HepG2 (cell line): ENCODE measurements around the gene RABL2A. TPM values are rescaled to one million over a fixed set of nuclear protein-coding genes. Genes with fewer than 3 reads are reported as not detected.

Source experiments
- DNMT1 ChIP-seq: sonication (generic); formaldehyde crosslinking; IDR thresholded peaks from 2 replicates; pipeline ENCODE4 v1.5.1; 2020; ENCODE audit warnings: mild to moderate bottlenecking, missing genetic modification reagents
- HMG20A ChIP-seq: IDR thresholded peaks from 2 replicates; pipeline ENCODE4 v1.6.1; 2016; ENCODE audit warnings: borderline replicate concordance
- IRF2 ChIP-seq: IDR thresholded peaks from 2 replicates; pipeline ENCODE4 v1.6.1; 2018; ENCODE audit warnings: missing genetic modification reagents, missing compliant biosample characterization
- ISL2 ChIP-seq: sonication (generic); formaldehyde crosslinking; IDR thresholded peaks from 2 replicates; pipeline ENCODE4 v1.5.0; 2020; ENCODE audit warnings: missing genetic modification reagents
- KDM4B ChIP-seq: sonication (generic); formaldehyde crosslinking; IDR thresholded peaks from 2 replicates; pipeline ENCODE4 v1.4.0; 2020; ENCODE audit warnings: missing genetic modification reagents
- MEIS2 ChIP-seq: sonication (generic); formaldehyde crosslinking; IDR thresholded peaks from 2 replicates; pipeline ENCODE4 v1.9.0; 2021; ENCODE audit warnings: mild to moderate bottlenecking, missing genetic modification reagents
- MXI1 ChIP-seq: IDR thresholded peaks from 3 replicates; pipeline ENCODE4 v1.6.1; 2012; ENCODE audit warnings: low read depth, low read length, inconsistent platforms, borderline replicate concordance
- NAIF1 ChIP-seq: sonication (generic); formaldehyde crosslinking; IDR thresholded peaks from 2 replicates; pipeline ENCODE4 v1.5.0; 2020; ENCODE audit warnings: mild to moderate bottlenecking, missing genetic modification reagents, borderline replicate concordance
- NR2F1 ChIP-seq, 2 experiments: fragments of 450-650 bp in 1 of 2; formaldehyde crosslinking in 1 of 2; IDR thresholded peaks; 2 replicates each; pipeline versions ENCODE4 v1.5.0 to v1.6.1; 2016 to 2020; ENCODE audit warnings: mild to moderate bottlenecking in 1 of 2, missing compliant biosample characterization in 1 of 2, missing genetic modification reagents in 1 of 2, moderate library complexity in 1 of 2
- SMC3 ChIP-seq: IDR thresholded peaks from 2 replicates; pipeline ENCODE4 v1.6.1; 2011; ENCODE audit warnings: low read length, improper control_type of control experiment
- SP140L ChIP-seq: sonication (generic); formaldehyde crosslinking; IDR thresholded peaks from 2 replicates; pipeline ENCODE4 v1.4.0; 2020; ENCODE audit warnings: missing genetic modification reagents, borderline replicate concordance
- TSC22D2 ChIP-seq: sonication (generic); formaldehyde crosslinking; IDR thresholded peaks from 2 replicates; pipeline ENCODE4 v1.5.1; 2020; ENCODE audit warnings: missing genetic modification reagents, mild to moderate bottlenecking, borderline replicate concordance
- ZMYM3 ChIP-seq: sonication (generic); formaldehyde crosslinking; IDR thresholded peaks from 2 replicates; pipeline ENCODE4 v1.5.1; 2020; ENCODE audit warnings: mild to moderate bottlenecking, missing genetic modification reagents
- ZNF121 ChIP-seq: sonication (generic); formaldehyde crosslinking; IDR thresholded peaks from 2 replicates; pipeline ENCODE4 v1.5.0; 2020; ENCODE audit warnings: mild to moderate bottlenecking, missing genetic modification reagents
- ZNF124 ChIP-seq: sonication (generic); formaldehyde crosslinking; IDR thresholded peaks from 2 replicates; pipeline ENCODE4 v1.4.0; 2020; ENCODE audit warnings: missing genetic modification reagents
- ZNF550 ChIP-seq: sonication (generic); formaldehyde crosslinking; IDR thresholded peaks from 2 replicates; pipeline ENCODE4 v1.4.0; 2020; ENCODE audit warnings: mild to moderate bottlenecking, missing genetic modification reagents, borderline replicate concordance
- ZNF556 ChIP-seq: sonication (generic); formaldehyde crosslinking; IDR thresholded peaks from 2 replicates; pipeline ENCODE4 v1.4.0; 2020; ENCODE audit warnings: mild to moderate bottlenecking, missing genetic modification reagents, borderline replicate concordance
- ZNF605 ChIP-seq: sonication (generic); formaldehyde crosslinking; IDR thresholded peaks from 2 replicates; pipeline ENCODE4 v1.8.0; 2022; ENCODE audit warnings: mild to moderate bottlenecking, missing genetic modification reagents
- ZNF616 ChIP-seq: sonication (generic); formaldehyde crosslinking; IDR thresholded peaks from 2 replicates; pipeline ENCODE4 v1.5.0; 2020; ENCODE audit warnings: low read depth, mild to moderate bottlenecking, missing genetic modification reagents
- ZNF772 ChIP-seq: sonication (generic); formaldehyde crosslinking; IDR thresholded peaks from 2 replicates; pipeline ENCODE4 v1.5.0; 2020; ENCODE audit warnings: mild to moderate bottlenecking, missing genetic modification reagents
- polyA plus RNA-seq, 8 experiments: library from polyadenylated mRNA; depleted of rRNA in 3 of 8; stranded (reverse) in 7 of 8; unstranded in 1 of 8; fragments of >200 nt; fragmentation: Illumina TruSeq in 4 of 8; extraction: Trizol in 4 of 8; gene quantifications; 2 replicates each; pipeline versions ENCODE4 v1.2.1 to v1.2.3, GENCODE V29; 2011 to 2016; ENCODE audit warnings: low read depth in 4 of 8, missing spikeins in 1 of 8, mixed read lengths in 1 of 8; ENCODE audit not compliant: insufficient read depth in 1 of 8
- total RNA-seq, 5 experiments: library from RNA; depleted of rRNA; stranded (reverse); fragments of >200 nt; fragmentation: Illumina TruSeq; extraction: Trizol; gene quantifications; 2 replicates each; pipeline ENCODE4 v1.2.3, GENCODE V29; 2016; ENCODE audit warnings: low read depth in 1 of 5
- TF ChIP-seq, protein P1 (sequence below): sonication (generic); formaldehyde crosslinking; IDR thresholded peaks from 2 replicates; pipeline ENCODE4 v1.4.0; 2020; ENCODE audit warnings: missing genetic modification reagents
- TF ChIP-seq, protein P2 (sequence below): sonication (generic); formaldehyde crosslinking; IDR thresholded peaks from 2 replicates; pipeline ENCODE4 v1.5.1; 2020; ENCODE audit warnings: mild to moderate bottlenecking, missing genetic modification reagents, moderate library complexity
- TF ChIP-seq, protein P3 (sequence below): sonication (generic); formaldehyde crosslinking; IDR thresholded peaks from 2 replicates; pipeline ENCODE4 v1.4.0; 2020; ENCODE audit warnings: missing genetic modification reagents, borderline replicate concordance

The RABL2A gene
- total and polyA plus RNA-seq, 2 of the 13 experiments (the other 11 are each of a cell fraction or from before 2014, with no cell fraction given): 9.6 to 13.4 TPM

DNA sequence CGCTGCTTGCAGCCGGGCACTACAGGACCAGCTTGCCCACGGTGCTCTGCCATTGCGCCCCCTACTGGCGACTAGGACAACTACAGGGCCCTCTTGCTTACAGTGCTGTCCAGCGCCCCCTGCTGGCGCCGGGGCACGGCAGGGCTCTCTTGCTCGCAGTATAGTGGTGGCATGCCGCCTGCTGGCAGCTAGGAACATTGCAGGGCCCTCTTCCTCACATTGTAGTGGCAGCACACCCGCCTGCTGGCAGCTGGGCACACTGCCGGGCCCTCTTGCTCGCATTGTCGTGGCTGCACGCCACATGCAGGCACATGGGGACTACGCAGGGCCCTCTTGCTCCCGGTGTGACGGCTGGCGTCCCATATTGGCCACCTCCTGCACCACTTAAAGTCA is 23.0 kb upstream of the RABL2A start (continued):
- TF ChIP-seq ZNF605 (CRISPR knock-in tag) (peak; percentile 50; the same call in 1 of the 2 replicates), ZNF556 (CRISPR knock-in tag) (0 out of 2 replicates have a peak, but pooled peaks have one; percentile 61), NR2F1 (CRISPR knock-in tag; IDR thresholded peaks at IDR 0.05) (peak in 1 of 2 experiments; percentile 44; a peak in 1 of 4 replicates), ZMYM3 (CRISPR knock-in tag) (peak; percentile 70; the same call in 1 of the 2 replicates), ZNF550 (CRISPR knock-in tag) (peak; percentile 93; the same call in 1 of the 2 replicates), HMG20A (CRISPR knock-in tag) (0 out of 2 replicates have a peak, but pooled peaks have one; percentile 35), ZNF124 (CRISPR knock-in tag) (peak; percentile 90), ZNF121 (CRISPR knock-in tag) (peak; percentile 49; the same call in 1 of the 2 replicates), KDM4B (CRISPR knock-in tag) (peak; percentile 88), SP140L (CRISPR knock-in tag) (0 out of 2 replicates have a peak, but pooled peaks have one; percentile 87), MEIS2 (CRISPR knock-in tag) (peak; percentile 81), ZNF772 (CRISPR knock-in tag) (peak; percentile 63; the same call in 1 of the 2 replicates), NAIF1 (CRISPR knock-in tag) (peak; percentile 75; the same call in 1 of the 2 replicates), MXI1 (0 out of 3 replicates have a peak, but pooled peaks have one; percentile 33), ZNF616 (CRISPR knock-in tag) (0 out of 2 replicates have a peak, but pooled peaks have one; percentile 51), DNMT1 (CRISPR knock-in tag) (0 out of 2 replicates have a peak, but pooled peaks have one; percentile 77), TSC22D2 (CRISPR knock-in tag) (peak; percentile 82; the same call in 1 of the 2 replicates), ISL2 (peak; percentile 81), SMC3 (peak; percentile 77), IRF2 (CRISPR knock-in tag) (peak; percentile 87)
- TF ChIP-seq, protein P1, sequence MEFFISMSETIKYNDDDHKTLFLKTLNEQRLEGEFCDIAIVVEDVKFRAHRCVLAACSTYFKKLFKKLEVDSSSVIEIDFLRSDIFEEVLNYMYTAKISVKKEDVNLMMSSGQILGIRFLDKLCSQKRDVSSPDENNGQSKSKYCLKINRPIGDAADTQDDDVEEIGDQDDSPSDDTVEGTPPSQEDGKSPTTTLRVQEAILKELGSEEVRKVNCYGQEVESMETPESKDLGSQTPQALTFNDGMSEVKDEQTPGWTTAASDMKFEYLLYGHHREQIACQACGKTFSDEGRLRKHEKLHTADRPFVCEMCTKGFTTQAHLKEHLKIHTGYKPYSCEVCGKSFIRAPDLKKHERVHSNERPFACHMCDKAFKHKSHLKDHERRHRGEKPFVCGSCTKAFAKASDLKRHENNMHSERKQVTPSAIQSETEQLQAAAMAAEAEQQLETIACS (CRISPR knock-in tag): peak; percentile 66; the same call in 1 of the 2 replicates
- TF ChIP-seq, protein P2, sequence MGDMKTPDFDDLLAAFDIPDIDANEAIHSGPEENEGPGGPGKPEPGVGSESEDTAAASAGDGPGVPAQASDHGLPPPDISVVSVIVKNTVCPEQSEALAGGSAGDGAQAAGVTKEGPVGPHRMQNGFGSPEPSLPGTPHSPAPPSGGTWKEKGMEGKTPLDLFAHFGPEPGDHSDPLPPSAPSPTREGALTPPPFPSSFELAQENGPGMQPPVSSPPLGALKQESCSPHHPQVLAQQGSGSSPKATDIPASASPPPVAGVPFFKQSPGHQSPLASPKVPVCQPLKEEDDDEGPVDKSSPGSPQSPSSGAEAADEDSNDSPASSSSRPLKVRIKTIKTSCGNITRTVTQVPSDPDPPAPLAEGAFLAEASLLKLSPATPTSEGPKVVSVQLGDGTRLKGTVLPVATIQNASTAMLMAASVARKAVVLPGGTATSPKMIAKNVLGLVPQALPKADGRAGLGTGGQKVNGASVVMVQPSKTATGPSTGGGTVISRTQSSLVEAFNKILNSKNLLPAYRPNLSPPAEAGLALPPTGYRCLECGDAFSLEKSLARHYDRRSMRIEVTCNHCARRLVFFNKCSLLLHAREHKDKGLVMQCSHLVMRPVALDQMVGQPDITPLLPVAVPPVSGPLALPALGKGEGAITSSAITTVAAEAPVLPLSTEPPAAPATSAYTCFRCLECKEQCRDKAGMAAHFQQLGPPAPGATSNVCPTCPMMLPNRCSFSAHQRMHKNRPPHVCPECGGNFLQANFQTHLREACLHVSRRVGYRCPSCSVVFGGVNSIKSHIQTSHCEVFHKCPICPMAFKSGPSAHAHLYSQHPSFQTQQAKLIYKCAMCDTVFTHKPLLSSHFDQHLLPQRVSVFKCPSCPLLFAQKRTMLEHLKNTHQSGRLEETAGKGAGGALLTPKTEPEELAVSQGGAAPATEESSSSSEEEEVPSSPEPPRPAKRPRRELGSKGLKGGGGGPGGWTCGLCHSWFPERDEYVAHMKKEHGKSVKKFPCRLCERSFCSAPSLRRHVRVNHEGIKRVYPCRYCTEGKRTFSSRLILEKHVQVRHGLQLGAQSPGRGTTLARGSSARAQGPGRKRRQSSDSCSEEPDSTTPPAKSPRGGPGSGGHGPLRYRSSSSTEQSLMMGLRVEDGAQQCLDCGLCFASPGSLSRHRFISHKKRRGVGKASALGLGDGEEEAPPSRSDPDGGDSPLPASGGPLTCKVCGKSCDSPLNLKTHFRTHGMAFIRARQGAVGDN (CRISPR knock-in tag): peak; percentile 85
- TF ChIP-seq, protein P3, sequence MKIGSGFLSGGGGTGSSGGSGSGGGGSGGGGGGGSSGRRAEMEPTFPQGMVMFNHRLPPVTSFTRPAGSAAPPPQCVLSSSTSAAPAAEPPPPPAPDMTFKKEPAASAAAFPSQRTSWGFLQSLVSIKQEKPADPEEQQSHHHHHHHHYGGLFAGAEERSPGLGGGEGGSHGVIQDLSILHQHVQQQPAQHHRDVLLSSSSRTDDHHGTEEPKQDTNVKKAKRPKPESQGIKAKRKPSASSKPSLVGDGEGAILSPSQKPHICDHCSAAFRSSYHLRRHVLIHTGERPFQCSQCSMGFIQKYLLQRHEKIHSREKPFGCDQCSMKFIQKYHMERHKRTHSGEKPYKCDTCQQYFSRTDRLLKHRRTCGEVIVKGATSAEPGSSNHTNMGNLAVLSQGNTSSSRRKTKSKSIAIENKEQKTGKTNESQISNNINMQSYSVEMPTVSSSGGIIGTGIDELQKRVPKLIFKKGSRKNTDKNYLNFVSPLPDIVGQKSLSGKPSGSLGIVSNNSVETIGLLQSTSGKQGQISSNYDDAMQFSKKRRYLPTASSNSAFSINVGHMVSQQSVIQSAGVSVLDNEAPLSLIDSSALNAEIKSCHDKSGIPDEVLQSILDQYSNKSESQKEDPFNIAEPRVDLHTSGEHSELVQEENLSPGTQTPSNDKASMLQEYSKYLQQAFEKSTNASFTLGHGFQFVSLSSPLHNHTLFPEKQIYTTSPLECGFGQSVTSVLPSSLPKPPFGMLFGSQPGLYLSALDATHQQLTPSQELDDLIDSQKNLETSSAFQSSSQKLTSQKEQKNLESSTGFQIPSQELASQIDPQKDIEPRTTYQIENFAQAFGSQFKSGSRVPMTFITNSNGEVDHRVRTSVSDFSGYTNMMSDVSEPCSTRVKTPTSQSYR (CRISPR knock-in tag): peak; percentile 35; the same call in 1 of the 2 replicates
